Eye (tissue), 1 donor: ENCODE measurements around the gene SNTB2.

Experiments used
- DNase-seq: peaks from one replicate; pipeline ENCODE4 v3.0.0-alpha.2; 2015

Gene SNTB2

GRCh38 chr16:69182730-69183416 is 4.1 kb upstream of the SNTB2 start:
- peak; percentile 48 for DNase-seq

- peak; percentile 80 for DNase-seq
Observed at GRCh38 chr16:69187446-69188235, 677 bp downstream of the SNTB2 start.

GRCh38 chr16:69188236-69188549 is 1.2 kb downstream of the SNTB2 start:
- DNase-seq = no peak

DNA sequence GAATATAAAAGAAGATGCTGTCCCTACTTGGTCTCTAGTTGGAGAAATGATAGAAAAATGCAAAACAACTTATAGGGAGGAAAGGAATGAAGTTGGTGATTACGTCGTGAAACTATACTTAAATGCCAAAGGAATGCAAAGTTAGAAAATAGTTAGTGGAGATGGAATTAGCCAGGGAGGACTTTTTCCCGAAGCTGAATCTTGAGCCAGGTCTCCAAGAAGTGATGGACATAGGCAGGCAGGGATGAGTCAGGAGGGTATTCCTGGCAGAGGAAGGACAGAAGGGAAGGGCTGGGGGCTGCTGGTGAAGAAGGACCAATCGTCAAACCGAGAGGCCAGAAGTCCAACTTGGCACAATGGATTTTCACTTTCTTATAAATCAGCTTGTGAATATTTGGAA is 1.8 kb downstream of the SNTB2 start:
- DNase-seq = no peak

- no peak for DNase-seq
Observed at GRCh38 chr16:69190046-69190588, 3.2 kb downstream of the SNTB2 start.

GRCh38 chr16:69190598-69190997 is 3.6 kb downstream of the SNTB2 start:
- DNase-seq = no peak

- no peak for DNase-seq
Observed at GRCh38 chr16:69191136-69191535, 4.2 kb downstream of the SNTB2 start.

- DNase-seq = no peak
Observed at GRCh38 chr16:69193855-69194254, 6.9 kb downstream of the SNTB2 start.

GRCh38 chr16:69194488-69194887 is 7.5 kb downstream of the SNTB2 start:
- no peak for DNase-seq

GRCh38 chr16:69195369-69196029 is 8.5 kb downstream of the SNTB2 start:
- no peak for DNase-seq

DNA sequence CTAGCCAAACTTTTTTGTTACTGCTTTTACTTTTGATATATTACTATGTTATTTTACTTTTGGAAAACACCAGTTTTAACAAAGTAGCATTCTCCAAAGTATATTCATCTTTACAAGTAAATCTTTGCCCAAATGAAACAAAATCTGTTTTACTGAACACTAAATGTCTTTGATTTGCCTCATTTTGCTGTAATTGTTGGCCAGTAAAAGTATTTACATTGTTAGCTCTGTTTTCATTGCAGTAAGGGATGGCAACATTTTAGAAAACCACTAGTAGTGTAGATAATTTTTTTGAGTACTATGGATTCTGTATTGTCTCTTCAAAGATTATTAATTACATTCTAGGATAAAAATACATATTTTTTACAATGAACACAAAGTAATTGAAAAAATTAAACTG is 10.6 kb downstream of the SNTB2 start:
- DNase-seq = no peak

DNA sequence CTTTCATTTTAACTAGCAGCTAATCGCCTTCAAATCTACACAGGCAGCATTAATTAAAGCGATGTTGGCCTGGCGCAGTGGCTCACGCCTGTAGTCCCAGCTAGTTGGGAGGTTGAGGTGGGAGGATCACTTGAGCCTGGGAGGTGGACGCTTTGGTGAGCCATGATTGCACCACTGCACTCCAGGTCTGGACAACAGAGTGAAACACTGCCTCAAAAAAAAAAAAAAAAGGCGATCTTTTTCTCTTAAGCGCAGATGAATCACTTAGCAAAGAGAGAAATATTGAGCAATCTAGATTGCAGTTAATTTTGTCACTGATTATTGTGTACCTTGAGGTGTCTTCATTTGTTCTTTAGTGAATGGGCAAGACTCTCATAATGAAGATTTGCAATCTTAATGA is 12.4 kb downstream of the SNTB2 start:
- no peak for DNase-seq

GRCh38 chr16:69201291-69201690 is 14.3 kb downstream of the SNTB2 start:
- DNase-seq = no peak

DNA sequence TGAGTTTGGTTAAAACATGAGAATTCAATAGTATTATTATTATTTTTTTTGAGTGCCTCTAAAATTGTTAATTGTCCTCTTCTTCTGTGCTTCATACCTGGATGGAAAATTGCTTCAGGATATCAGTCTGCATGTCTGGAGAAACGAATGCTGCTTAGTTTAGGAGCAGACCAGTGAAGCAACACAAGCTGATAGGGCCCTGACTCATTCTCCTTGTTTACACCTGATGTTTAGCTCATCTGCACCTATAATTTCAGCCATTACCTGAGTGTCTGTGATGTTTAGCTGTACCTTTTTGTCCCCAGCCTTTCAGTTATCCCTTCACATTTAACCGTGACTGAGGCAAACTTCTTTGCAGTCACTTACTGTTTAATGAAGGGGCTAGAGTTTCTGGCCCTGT is 14.8 kb downstream of the SNTB2 start:
- no peak for DNase-seq

DNA sequence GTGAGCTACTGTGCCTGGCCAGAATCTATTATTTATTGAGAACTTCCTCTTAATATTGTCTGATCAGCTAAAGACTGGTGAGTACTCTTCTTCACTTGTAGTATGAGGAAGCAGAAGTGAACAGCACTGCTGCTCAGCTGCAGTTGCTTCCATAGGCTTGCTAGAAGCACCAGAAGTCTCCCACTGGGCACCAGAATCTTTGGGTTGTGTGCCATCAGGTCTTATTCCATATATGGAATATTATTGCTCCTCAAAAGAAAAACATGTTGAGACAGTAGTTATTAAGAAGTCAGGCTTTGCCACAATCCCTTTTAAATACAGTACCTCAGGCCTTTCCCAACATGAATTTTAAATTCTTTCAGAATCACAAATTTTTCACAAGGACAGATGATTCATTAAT is 17.2 kb downstream of the SNTB2 start:
- no peak for DNase-seq

DNA sequence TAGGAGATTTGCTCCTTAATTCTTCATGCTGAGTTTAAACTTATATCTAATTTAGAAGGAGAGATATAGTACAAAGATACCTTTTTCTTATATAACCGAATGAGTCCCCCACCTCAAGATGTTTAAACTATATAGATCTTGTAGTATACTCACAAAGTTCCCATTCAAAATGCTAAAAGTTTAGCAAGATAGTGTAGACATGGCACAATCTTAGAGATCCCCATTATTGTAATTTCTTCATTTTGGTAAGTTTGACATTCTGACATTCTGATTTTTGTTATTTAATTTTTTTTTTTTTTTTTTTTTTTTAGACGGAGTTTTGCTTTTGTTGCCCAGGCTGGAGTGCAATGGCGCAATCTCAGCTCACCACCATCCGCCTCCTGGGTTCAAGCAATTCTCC is 22.8 kb downstream of the SNTB2 start:
- DNase-seq = no peak

DNA sequence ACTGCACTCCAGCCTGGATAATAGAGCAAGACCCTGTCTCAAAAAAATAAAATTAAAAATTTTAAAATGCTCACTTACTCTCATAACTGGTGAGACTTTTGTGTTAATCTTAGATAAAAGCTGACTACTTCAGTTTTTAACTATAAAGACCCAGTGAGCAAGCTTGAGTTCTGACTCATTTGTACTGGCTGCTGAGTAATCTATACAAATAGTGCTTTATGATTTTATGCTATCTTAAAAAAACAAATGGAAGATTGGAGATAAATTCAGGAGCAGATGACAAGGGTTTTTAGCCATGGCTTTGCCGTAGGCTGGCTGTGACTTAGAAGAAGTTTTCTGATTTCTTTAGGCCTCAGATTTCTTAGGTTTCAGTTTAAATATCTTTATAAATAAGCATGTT is 30.5 kb downstream of the SNTB2 start:
- DNase-seq = no peak

DNA sequence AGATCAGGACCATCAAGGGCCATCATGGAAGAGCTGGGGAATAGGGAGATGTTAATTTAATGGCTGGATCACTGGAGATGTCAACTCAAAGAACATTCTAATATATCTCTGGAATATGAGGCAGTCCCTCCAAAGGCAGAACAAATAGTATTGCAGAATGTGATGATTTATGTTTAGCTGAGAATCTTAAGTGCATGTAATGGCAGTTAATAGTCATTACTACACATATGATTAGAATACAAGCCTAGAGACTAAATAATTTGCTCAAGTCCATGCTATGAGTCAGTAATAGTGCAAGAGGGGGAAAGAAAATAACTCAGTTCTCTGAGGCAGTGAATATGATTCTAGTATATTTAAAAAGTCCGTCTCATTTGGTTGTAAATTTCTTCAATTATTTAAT is 32.3 kb downstream of the SNTB2 start:
- DNase-seq = no peak

DNA sequence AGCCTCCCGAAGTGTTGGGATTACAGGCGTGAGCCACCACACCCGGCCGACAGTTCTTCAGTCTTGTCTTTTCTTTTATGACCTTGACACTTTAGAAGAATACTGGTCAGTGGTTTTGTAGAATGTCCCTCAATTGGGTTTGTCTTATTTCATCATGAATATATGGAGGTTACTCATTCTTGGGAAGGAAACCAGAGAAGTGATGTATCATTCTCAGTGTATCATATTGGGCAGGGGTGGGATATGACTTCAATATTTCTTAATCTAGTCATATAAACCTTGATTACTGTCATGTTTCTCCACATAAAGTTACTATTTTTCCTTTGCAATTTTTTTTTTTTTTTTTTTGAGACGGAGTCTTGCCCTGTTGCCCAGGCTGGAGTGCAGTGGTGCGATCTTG is 36.9 kb downstream of the SNTB2 start:
- no peak for DNase-seq

DNA sequence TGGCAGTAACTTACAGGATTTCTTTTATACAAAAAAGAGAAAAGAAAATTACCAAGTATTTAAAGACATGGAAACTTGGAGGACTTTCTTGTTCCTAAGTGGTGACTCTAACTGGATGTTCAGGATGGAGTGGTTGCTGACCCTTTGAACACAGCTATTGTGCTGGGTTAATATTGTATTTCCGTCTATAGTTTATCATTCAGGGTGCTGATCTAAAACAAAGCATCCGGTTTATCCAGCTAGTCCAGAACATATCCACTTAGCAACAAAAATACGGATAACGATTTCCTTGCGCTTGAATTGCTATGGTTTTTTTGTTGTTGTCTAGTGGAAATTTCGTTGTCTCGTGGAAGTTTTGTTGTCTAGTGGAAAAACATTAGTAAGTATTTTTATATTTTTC is 38.2 kb downstream of the SNTB2 start:
- DNase-seq = no peak

- DNase-seq = no peak
Observed at GRCh38 chr16:69233124-69233523, 46.2 kb downstream of the SNTB2 start.

DNA sequence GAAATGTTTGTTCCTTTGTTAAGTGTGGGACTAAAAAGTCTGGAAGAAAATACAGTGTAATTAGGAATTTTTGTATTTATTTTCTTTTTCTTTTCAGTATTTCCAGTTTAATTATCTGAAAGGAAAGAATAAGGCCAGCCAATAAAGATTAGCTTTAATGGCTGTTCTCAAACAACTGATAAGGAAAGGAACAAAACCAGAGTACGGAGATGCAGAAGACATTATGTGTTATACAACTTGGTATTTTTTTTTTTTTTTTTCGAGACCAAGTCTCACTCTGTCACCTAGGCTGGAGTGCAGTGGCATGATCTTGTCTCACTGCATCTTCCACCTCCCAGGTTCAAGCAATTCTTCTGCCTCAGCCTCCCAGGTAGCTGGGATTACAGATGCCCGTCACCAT is 47.5 kb downstream of the SNTB2 start:
- no peak for DNase-seq

DNA sequence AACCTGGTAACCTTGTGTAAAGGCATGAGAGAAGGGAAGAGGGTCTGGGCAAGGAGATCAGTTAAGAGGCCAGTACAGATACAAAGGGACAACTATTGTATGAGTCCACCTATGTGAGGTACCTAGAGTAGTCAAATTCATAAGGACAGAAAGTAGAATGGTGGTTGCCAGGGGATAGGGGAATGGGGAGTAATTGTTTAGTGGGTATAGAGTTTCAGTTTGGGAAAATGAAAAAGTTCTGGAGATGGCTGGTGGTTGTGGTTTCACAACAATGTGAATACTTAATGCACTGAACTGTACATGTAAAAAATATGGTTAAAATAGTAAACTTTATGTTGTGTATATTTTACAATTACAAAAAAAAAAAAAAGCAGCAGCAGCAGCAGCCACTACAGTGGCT is 49.4 kb downstream of the SNTB2 start:
- DNase-seq = no peak

DNA sequence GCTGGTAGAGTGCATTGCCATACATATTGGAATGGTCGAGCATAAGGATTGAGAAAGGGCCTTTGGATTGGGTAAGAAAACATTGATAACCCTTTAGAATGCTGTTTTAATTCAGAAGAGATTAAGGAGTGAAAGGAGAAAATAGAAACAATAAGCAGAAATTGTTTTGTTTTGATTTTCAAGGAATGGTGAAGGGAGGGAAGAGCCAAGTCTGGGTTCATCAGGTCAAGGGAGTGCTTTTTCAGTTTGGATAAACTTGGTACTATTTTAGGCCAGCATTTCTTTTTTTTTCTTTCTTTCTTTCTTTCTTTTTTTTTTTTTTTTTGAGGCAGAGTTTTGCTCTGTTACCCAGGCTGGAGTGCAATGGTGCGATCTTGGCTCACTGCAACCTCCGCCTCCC is 50.3 kb downstream of the SNTB2 start:
- DNase-seq = no peak
